Panc1 (cell line): Measurements from ENCODE around the gene RPL18.
A peak's percentile ranks its signal among the peaks of the same experiment; 100 is the strongest.

Experiments
- CTCF ChIP-seq: fragments of 450-650 bp; IDR thresholded peaks from 2 replicates; pipeline ENCODE4 v1.5.1; 2017; ENCODE audit warnings: mild to moderate bottlenecking
- POLR2AphosphoS5 ChIP-seq: IDR thresholded peaks from 2 replicates; pipeline ENCODE4 v1.6.1; 2012; ENCODE audit warnings: mild to moderate bottlenecking, low read depth, low read length, moderate library complexity
- TCF7L2 ChIP-seq: IDR thresholded peaks from 2 replicates; pipeline ENCODE4 v1.6.1; 2011; ENCODE audit warnings: mild to moderate bottlenecking, low read depth, low read length, inconsistent platforms

GRCh38 chr19:48568345-48568886 lies 50.6 kb downstream of the RPL18 start:
- TF ChIP-seq CTCF (no peak), TCF7L2 (peak; percentile 34; the same call in 1 of the 2 replicates), POLR2AphosphoS5 (no peak)
